Measurements from ENCODE around the gene TFAP2E. TPM values are rescaled to one million over a fixed set of nuclear protein-coding genes. Genes with fewer than 3 reads are reported as not detected.

The TFAP2E gene
- polyA plus RNA-seq, 4 donors: 0.64 to 1.4 TPM; not detected in 2

- Histone ChIP-seq H3K27me3 (ENCODE audit: control insufficient read depth in 3 of 3, insufficient read depth in 3 of 3, low read length in 3 of 3) (no peaks in the 10 kb centered on the region), H3K9me3 (ENCODE audit: control insufficient read depth in 2 of 2, insufficient read depth in 1 of 2, low read depth in 1 of 2, low read length in 1 of 2) (no peaks in the 10 kb centered on the region), H3K27ac (ENCODE audit: low read depth in 1 of 3, low read length in 2 of 3) (no peak overlapping the region), H3K4me1 (ENCODE audit: control insufficient read depth in 3 of 3, insufficient read depth in 2 of 3, low read depth in 1 of 3, low read length in 2 of 3) (peaks cover 0 to 15% (median 6%) of the 10 kb centered on the region in 3 donors), H3K36me3 (ENCODE audit: control insufficient read depth in 3 of 3, insufficient read depth in 2 of 3, low read depth in 1 of 3, low read length in 3 of 3) (peaks cover 0 to 51% (median 0%) of the 10 kb centered on the region in 3 donors), H3K4me3 (ENCODE audit: low read depth in 1 of 3, low read length in 3 of 3) (no peak overlapping the region)
- DNase-seq (no peak), FAIRE-seq (no peak)
- WGBS, 3 donors: 66 to 78% (median 69%) methylated on average over 43 to 44 of the region's 44 CpGs
Observed at GRCh38 chr1:35560256-35561225, 12.6 kb upstream of the TFAP2E start.

- peaks cover 0 to 8% (median 0%) of the 10 kb centered on the region in 3 donors for H3K4me1 ChIP-seq (ENCODE audit: control insufficient read depth in 3 of 3, insufficient read depth in 2 of 3, low read depth in 1 of 3, low read length in 2 of 3)
- 86 to 90% (median 87%) methylated on average over 11 of the region's 11 CpGs for WGBS, 3 donors
- FAIRE-seq (no peak), DNase-seq (no peak)
- H3K9me3 ChIP-seq (ENCODE audit: control insufficient read depth in 2 of 2, insufficient read depth in 1 of 2, low read depth in 1 of 2, low read length in 1 of 2): no peaks in the 10 kb centered on the region
- H3K27ac ChIP-seq (ENCODE audit: low read depth in 1 of 3, low read length in 2 of 3): no peak overlapping the region
- peaks cover 0 to 53% (median 0%) of the 10 kb centered on the region in 3 donors for H3K36me3 ChIP-seq (ENCODE audit: control insufficient read depth in 3 of 3, insufficient read depth in 2 of 3, low read depth in 1 of 3, low read length in 3 of 3)
- H3K4me3 ChIP-seq (ENCODE audit: low read depth in 1 of 3, low read length in 3 of 3): no peak overlapping the region
- no peaks in the 10 kb centered on the region for H3K27me3 ChIP-seq (ENCODE audit: control insufficient read depth in 3 of 3, insufficient read depth in 3 of 3, low read length in 3 of 3)
Observed at GRCh38 chr1:35561297-35561971, 11.7 kb upstream of the TFAP2E start.

- Histone ChIP-seq H3K4me3 (ENCODE audit: low read depth in 1 of 3, low read length in 3 of 3) (no peak overlapping the region), H3K27me3 (ENCODE audit: control insufficient read depth in 3 of 3, insufficient read depth in 3 of 3, low read length in 3 of 3) (no peaks in the 10 kb centered on the region), H3K9me3 (ENCODE audit: control insufficient read depth in 2 of 2, insufficient read depth in 1 of 2, low read depth in 1 of 2, low read length in 1 of 2) (no peaks in the 10 kb centered on the region), H3K4me1 (ENCODE audit: control insufficient read depth in 3 of 3, insufficient read depth in 2 of 3, low read depth in 1 of 3, low read length in 2 of 3) (peaks cover 0 to 7% (median 0%) of the 10 kb centered on the region in 3 donors), H3K27ac (ENCODE audit: low read depth in 1 of 3, low read length in 2 of 3) (no peak overlapping the region), H3K36me3 (ENCODE audit: control insufficient read depth in 3 of 3, insufficient read depth in 2 of 3, low read depth in 1 of 3, low read length in 3 of 3) (peaks cover 0 to 59% (median 0%) of the 10 kb centered on the region in 3 donors)
- FAIRE-seq (no peak), DNase-seq (no peak)
- 90 to 95% (median 93%) methylated on average over 14 to 15 of the region's 15 CpGs for WGBS, 3 donors
Observed at GRCh38 chr1:35561972-35562680, 11.0 kb upstream of the TFAP2E start.

DNA sequence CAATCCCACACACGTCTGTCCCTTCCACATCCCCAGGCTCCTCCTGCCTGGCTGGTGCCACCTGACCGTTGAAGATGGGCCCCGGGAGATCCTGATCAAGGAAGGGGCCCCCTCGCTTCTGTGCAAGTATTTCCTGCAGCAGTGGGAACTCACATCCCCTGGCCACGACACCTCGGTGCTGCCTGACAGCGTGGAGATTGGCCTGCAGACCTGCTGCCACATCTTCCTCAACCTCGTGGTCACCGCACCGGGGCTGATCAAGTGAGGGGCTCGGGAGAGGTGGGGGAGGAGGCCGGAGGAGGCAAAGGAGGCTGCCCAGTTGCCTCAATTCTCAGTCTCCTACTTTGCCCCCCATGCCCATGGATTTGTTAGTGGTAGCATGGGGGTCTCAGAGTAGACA lies 9.9 kb upstream of the TFAP2E start:
- no peak for FAIRE-seq
- Histone ChIP-seq H3K36me3 (ENCODE audit: control insufficient read depth in 3 of 3, insufficient read depth in 2 of 3, low read depth in 1 of 3, low read length in 3 of 3) (peaks cover 0 to 61% (median 0%) of the 10 kb centered on the region in 3 donors), H3K4me3 (ENCODE audit: low read depth in 1 of 3, low read length in 3 of 3) (no peak overlapping the region), H3K9me3 (ENCODE audit: control insufficient read depth in 2 of 2, insufficient read depth in 1 of 2, low read depth in 1 of 2, low read length in 1 of 2) (no peaks in the 10 kb centered on the region), H3K4me1 (ENCODE audit: control insufficient read depth in 3 of 3, insufficient read depth in 2 of 3, low read depth in 1 of 3, low read length in 2 of 3) (peaks cover 0 to 5% (median 0%) of the 10 kb centered on the region in 3 donors), H3K27me3 (ENCODE audit: control insufficient read depth in 3 of 3, insufficient read depth in 3 of 3, low read length in 3 of 3) (no peaks in the 10 kb centered on the region), H3K27ac (ENCODE audit: low read depth in 1 of 3, low read length in 2 of 3) (no peak overlapping the region)
- DNase-seq: no peak
- 71 to 85% (median 74%) methylated on average over 12 of the region's 12 CpGs for WGBS, 3 donors

DNA sequence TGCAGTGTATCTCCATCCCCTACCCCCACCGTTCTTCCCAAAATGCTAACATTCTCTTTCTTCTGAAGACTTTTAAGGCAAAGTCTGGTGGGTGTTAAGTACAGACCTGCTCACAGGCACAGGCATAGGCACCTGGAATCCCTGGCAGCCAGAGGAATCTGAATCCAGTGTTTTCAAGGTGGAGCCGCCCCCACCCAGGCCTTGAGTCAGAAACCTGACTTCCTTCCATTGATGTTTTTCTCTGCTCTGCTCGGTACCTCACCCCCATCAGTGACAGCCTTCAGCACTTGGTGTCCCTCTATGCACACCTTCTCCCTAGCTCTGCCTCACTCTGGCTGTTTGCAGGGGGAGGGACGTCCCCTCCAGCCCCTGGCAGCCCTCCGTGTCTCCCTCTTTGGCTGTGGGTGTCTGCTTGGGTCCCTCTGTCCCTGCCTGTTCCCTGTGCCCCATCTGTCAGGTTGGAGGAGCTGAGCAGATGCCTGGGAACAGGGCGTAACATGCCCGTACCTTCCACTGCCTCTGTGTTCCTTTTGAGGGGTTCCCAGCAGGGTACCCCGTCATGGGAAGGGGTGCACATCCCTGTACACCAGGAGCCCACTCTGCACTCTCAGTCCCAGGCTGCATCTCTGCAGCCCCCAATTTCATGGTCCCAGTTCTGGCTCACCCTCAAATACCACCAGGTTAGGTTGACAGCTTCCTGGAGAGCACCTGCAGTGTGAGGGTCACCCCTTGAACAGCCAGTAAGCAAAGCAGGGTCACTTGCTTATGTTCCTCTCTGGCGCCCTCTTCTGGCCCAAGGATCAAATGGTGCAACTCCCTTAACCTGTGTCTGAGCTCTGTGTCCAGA lies 8.9 kb upstream of the TFAP2E start:
- H3K4me1 ChIP-seq (ENCODE audit: control insufficient read depth in 3 of 3, insufficient read depth in 2 of 3, low read depth in 1 of 3, low read length in 2 of 3): no peaks in the 10 kb centered on the region
- H3K27ac ChIP-seq (ENCODE audit: low read depth in 1 of 3, low read length in 2 of 3): no peak overlapping the region
- no peaks in the 10 kb centered on the region for H3K27me3 ChIP-seq (ENCODE audit: control insufficient read depth in 3 of 3, insufficient read depth in 3 of 3, low read length in 3 of 3)
- H3K36me3 ChIP-seq (ENCODE audit: control insufficient read depth in 3 of 3, insufficient read depth in 2 of 3, low read depth in 1 of 3, low read length in 3 of 3): peaks cover 0 to 61% (median 0%) of the 10 kb centered on the region in 3 donors
- H3K9me3 ChIP-seq (ENCODE audit: control insufficient read depth in 2 of 2, insufficient read depth in 1 of 2, low read depth in 1 of 2, low read length in 1 of 2): no peaks in the 10 kb centered on the region
- no peak for FAIRE-seq
- no peak overlapping the region for H3K4me3 ChIP-seq (ENCODE audit: low read depth in 1 of 3, low read length in 3 of 3)
- 80 to 83% (median 81%) methylated on average over 9 of the region's 9 CpGs for WGBS, 3 donors
- DNase-seq: peak; percentile 77 to 83

DNA sequence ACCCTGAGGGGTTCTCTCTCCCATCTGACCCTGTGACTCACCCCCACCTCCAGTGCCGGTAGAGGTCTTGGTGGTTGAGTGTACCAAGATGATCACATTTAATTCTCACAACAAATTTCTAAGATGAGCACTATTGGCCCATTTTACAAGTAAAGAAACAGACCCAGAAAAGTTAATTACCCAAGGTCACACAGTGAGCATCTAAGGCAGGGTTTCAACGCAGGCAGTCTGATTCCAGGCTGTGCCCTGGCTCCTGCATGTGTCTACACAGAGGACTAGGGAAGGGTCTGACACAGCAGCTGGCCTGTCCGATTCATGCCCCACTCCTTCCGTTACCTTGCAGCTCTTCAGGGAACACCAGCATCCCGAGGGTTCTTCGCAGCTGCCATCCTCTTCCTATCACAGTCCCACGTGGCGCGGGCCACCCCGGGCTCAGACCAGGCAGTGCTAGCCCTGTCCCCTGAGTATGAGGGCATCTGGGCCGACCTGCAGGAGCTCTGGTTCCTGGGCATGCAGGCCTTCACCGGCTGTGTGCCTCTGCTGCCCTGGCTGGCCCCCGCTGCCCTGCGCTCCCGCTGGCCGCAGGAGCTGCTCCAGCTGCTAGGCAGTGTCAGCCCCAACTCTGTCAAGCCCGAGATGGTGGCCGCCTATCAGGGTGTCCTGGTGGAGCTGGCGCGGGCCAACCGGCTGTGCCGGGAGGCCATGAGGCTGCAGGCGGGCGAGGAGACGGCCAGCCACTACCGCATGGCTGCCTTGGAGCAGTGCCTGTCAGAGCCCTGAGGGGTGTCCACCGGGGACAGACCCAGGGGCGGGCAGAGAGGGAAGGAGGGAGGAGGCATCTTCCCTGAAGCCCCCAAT lies 8.0 kb upstream of the TFAP2E start:
- Histone ChIP-seq H3K36me3 (ENCODE audit: control insufficient read depth in 3 of 3, insufficient read depth in 2 of 3, low read depth in 1 of 3, low read length in 3 of 3) (peaks cover 0 to 61% (median 0%) of the 10 kb centered on the region in 3 donors), H3K27me3 (ENCODE audit: control insufficient read depth in 3 of 3, insufficient read depth in 3 of 3, low read length in 3 of 3) (peaks cover 0 to 3% (median 0%) of the 10 kb centered on the region in 3 donors), H3K9me3 (ENCODE audit: control insufficient read depth in 2 of 2, insufficient read depth in 1 of 2, low read depth in 1 of 2, low read length in 1 of 2) (no peaks in the 10 kb centered on the region), H3K27ac (ENCODE audit: low read depth in 1 of 3, low read length in 2 of 3) (no peak overlapping the region), H3K4me1 (ENCODE audit: control insufficient read depth in 3 of 3, insufficient read depth in 2 of 3, low read depth in 1 of 3, low read length in 2 of 3) (no peaks in the 10 kb centered on the region), H3K4me3 (ENCODE audit: low read depth in 1 of 3, low read length in 3 of 3) (no peak overlapping the region)
- DNase-seq (no peak), FAIRE-seq (no peak)
- 87 to 90% (median 89%) methylated on average over 27 to 28 of the region's 28 CpGs for WGBS, 3 donors

- DNase-seq: no peak
- H3K4me3 ChIP-seq (ENCODE audit: low read depth in 1 of 3, low read length in 3 of 3): no peak overlapping the region
- 93 to 96% (median 94%) methylated on average over 11 of the region's 11 CpGs for WGBS, 3 donors
- no peak overlapping the region for H3K27ac ChIP-seq (ENCODE audit: low read depth in 1 of 3, low read length in 2 of 3)
- no peaks in the 10 kb centered on the region for H3K4me1 ChIP-seq (ENCODE audit: control insufficient read depth in 3 of 3, insufficient read depth in 2 of 3, low read depth in 1 of 3, low read length in 2 of 3)
- H3K9me3 ChIP-seq (ENCODE audit: control insufficient read depth in 2 of 2, insufficient read depth in 1 of 2, low read depth in 1 of 2, low read length in 1 of 2): no peaks in the 10 kb centered on the region
- no peak for FAIRE-seq
- H3K27me3 ChIP-seq (ENCODE audit: control insufficient read depth in 3 of 3, insufficient read depth in 3 of 3, low read length in 3 of 3): peaks cover 0 to 9% (median 0%) of the 10 kb centered on the region in 3 donors
- peaks cover 0 to 55% (median 0%) of the 10 kb centered on the region in 3 donors for H3K36me3 ChIP-seq (ENCODE audit: control insufficient read depth in 3 of 3, insufficient read depth in 2 of 3, low read depth in 1 of 3, low read length in 3 of 3)
Observed at GRCh38 chr1:35565742-35566133, 7.4 kb upstream of the TFAP2E start.
